SKM-1 treated with dmso at 0.1 percent for 144 hours (cell line): Measurements from ENCODE around the gene PGF.

Experiments
- DNase-seq: peaks from one replicate; lab custom pipeline; 2025; ENCODE audit not compliant: unreplicated experiment; lab: John Stamatoyannopoulos, UW

Gene PGF

GRCh38 chr14:74905595-74906142 is 49.7 kb downstream of the PGF start:
- DNase-seq, result no peak

- DNase-seq, result no peak
Observed at GRCh38 chr14:74904635-74905503, 50.5 kb downstream of the PGF start.

- no peak for DNase-seq
Observed at GRCh38 chr14:74902941-74903705, 52.3 kb downstream of the PGF start.

GRCh38 chr14:74898694-74899093 is 56.7 kb downstream of the PGF start:
- no peak for DNase-seq

- DNase-seq, result no peak
Observed at GRCh38 chr14:74898083-74898482, 57.3 kb downstream of the PGF start.

GRCh38 chr14:74897642-74898041 is 57.8 kb downstream of the PGF start:
- DNase-seq, result no peak

GRCh38 chr14:74896400-74896799 is 59.0 kb downstream of the PGF start:
- no peak for DNase-seq

GRCh38 chr14:74893614-74894091 is 61.7 kb downstream of the PGF start:
- DNase-seq, result no peak

GRCh38 chr14:74892745-74893144 is 62.7 kb downstream of the PGF start:
- no peak for DNase-seq

GRCh38 chr14:74891870-74892269 is 63.5 kb downstream of the PGF start:
- DNase-seq, result no peak
